Loucy (cell line): ENCODE measurements around the gene PUM1.

Experiments used
- H2AFZ ChIP-seq: fragments of 200-600 bp; sonication (generic); 2 replicates; pipeline ENCODE4 v1.6.0; 2016; ENCODE audit warnings: antibody characterized with exemption, mild to moderate bottlenecking, low read length, moderate library complexity
- H3F3A ChIP-seq: fragments of 200-600 bp; 2 replicates; pipeline ENCODE4 v1.6.0; 2016; ENCODE audit warnings: antibody characterized with exemption, low read depth, mild to moderate bottlenecking
- H3K27me3 ChIP-seq: fragments of 200-600 bp; sonication (generic); 2 replicates; pipeline ENCODE4 v1.6.1; 2014; ENCODE audit warnings: low read length, mild to moderate bottlenecking; ENCODE audit not compliant: insufficient read depth, poor library complexity, severe bottlenecking
- H3K36me3 ChIP-seq: fragments of 200-600 bp; sonication (generic); 2 replicates; pipeline ENCODE4 v1.6.1; 2016; ENCODE audit warnings: low read length; ENCODE audit not compliant: insufficient read depth
- H3K4me1 ChIP-seq: fragments of 200-600 bp; sonication (generic); 2 replicates; pipeline ENCODE4 v1.5.1; 2014; ENCODE audit warnings: low read length, mild to moderate bottlenecking; ENCODE audit not compliant: insufficient read depth, poor library complexity, severe bottlenecking
- H3K4me2 ChIP-seq: fragments of 200-600 bp; sonication (generic); 2 replicates; pipeline ENCODE4 v1.6.0; 2014; ENCODE audit warnings: antibody characterized with exemption, low read length, low read depth, mild to moderate bottlenecking; ENCODE audit not compliant: poor library complexity, severe bottlenecking
- H3K4me3 ChIP-seq: fragments of 200-600 bp; sonication (generic); 2 replicates; pipeline ENCODE4 v1.5.1; 2014; ENCODE audit warnings: low read length, mild to moderate bottlenecking, mixed read lengths; ENCODE audit not compliant: poor library complexity, severe bottlenecking
- H3K79me2 ChIP-seq: fragments of 200-600 bp; sonication (generic); 2 replicates; pipeline ENCODE4 v1.6.1; 2014; ENCODE audit warnings: low read length; ENCODE audit not compliant: insufficient read depth
- H3K9ac ChIP-seq: fragments of 200-600 bp; sonication (generic); 2 replicates; pipeline ENCODE4 v1.6.0; 2014; ENCODE audit warnings: mild to moderate bottlenecking, low read depth, low read length, moderate library complexity; ENCODE audit not compliant: poor library complexity, severe bottlenecking
- H3K9me2 ChIP-seq: fragments of 200-600 bp; sonication (generic); replicated peaks from 2 replicates; pipeline ENCODE4 v1.6.1; 2016; ENCODE audit warnings: low read depth, low read length, mixed read lengths
- H3K9me3 ChIP-seq: fragments of 200-600 bp; sonication (generic); 2 replicates; pipeline ENCODE4 v1.6.1; 2014; ENCODE audit warnings: mild to moderate bottlenecking, antibody characterized with exemption, low read length, low read depth; ENCODE audit not compliant: insufficient read depth
- H4K20me1 ChIP-seq: fragments of 200-600 bp; sonication (generic); 2 replicates; pipeline ENCODE4 v1.6.0; 2014; ENCODE audit warnings: antibody characterized with exemption, low read length, mild to moderate bottlenecking; ENCODE audit not compliant: insufficient read depth, poor library complexity, severe bottlenecking
- EZH2phosphoT487 ChIP-seq: fragments of 200-600 bp; IDR thresholded peaks from 2 replicates; pipeline ENCODE4 v1.6.1; 2018; ENCODE audit warnings: antibody characterized with exemption, mild to moderate bottlenecking, moderate library complexity, borderline replicate concordance
- TF ChIP-seq, protein P1 (sequence below): fragments of 200-600 bp; sonication (generic); conservative IDR thresholded peaks from 2 replicates; pipeline ENCODE4 v1.5.1; 2014; ENCODE audit warnings: mild to moderate bottlenecking, antibody characterized with exemption, low read length

PUM1 gene

GRCh38 chr1:30900486-30900885 is 165.0 kb downstream of the PUM1 start:
- no peaks in the 10 kb centered on the region for H4K20me1 ChIP-seq

GRCh38 chr1:30899577-30900389 is 165.7 kb downstream of the PUM1 start:
- Histone ChIP-seq H3K36me3 (no peaks in the 10 kb centered on the region), H3K9me3 (no peaks in the 10 kb centered on the region), H2AFZ (no peak overlapping the region), H3K4me2 (no peak overlapping the region), H3K4me3 (no peak overlapping the region), H3K9ac (no peak overlapping the region), H3K79me2 (no peaks in the 10 kb centered on the region), H3K9me2 (no peaks in the 10 kb centered on the region), H3K27me3 (peaks cover 7% of the 10 kb centered on the region), H4K20me1 (no peaks in the 10 kb centered on the region), H3F3A (no peaks in the 10 kb centered on the region), H3K4me1 (no peaks in the 10 kb centered on the region)
- TF ChIP-seq EZH2phosphoT487: no peak
- TF ChIP-seq, protein P1, sequence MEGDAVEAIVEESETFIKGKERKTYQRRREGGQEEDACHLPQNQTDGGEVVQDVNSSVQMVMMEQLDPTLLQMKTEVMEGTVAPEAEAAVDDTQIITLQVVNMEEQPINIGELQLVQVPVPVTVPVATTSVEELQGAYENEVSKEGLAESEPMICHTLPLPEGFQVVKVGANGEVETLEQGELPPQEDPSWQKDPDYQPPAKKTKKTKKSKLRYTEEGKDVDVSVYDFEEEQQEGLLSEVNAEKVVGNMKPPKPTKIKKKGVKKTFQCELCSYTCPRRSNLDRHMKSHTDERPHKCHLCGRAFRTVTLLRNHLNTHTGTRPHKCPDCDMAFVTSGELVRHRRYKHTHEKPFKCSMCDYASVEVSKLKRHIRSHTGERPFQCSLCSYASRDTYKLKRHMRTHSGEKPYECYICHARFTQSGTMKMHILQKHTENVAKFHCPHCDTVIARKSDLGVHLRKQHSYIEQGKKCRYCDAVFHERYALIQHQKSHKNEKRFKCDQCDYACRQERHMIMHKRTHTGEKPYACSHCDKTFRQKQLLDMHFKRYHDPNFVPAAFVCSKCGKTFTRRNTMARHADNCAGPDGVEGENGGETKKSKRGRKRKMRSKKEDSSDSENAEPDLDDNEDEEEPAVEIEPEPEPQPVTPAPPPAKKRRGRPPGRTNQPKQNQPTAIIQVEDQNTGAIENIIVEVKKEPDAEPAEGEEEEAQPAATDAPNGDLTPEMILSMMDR: no peak

More at GRCh38 chr1:30900486-30900885, 165.0 kb downstream of the PUM1 start:
- Histone ChIP-seq H3K4me2 (no peak overlapping the region), H3K36me3 (no peaks in the 10 kb centered on the region), H3K9ac (no peak overlapping the region), H3F3A (no peaks in the 10 kb centered on the region), H3K9me3 (no peaks in the 10 kb centered on the region), H3K27me3 (peaks cover 7% of the 10 kb centered on the region), H3K79me2 (no peaks in the 10 kb centered on the region), H2AFZ (no peak overlapping the region), H3K4me1 (no peaks in the 10 kb centered on the region), H3K9me2 (no peaks in the 10 kb centered on the region), H3K4me3 (no peak overlapping the region)
- TF ChIP-seq EZH2phosphoT487: no peak
- TF ChIP-seq, protein P1: no peak

GRCh38 chr1:30898031-30898815 is 167.3 kb downstream of the PUM1 start:
- peaks cover 7% of the 10 kb centered on the region for H3K27me3 ChIP-seq
- no peak overlapping the region for H3K4me2 ChIP-seq
- H3K4me1 ChIP-seq: no peaks in the 10 kb centered on the region
- no peak overlapping the region for H3K4me3 ChIP-seq
- no peak overlapping the region for H2AFZ ChIP-seq
- no peaks in the 10 kb centered on the region for H4K20me1 ChIP-seq
- no peaks in the 10 kb centered on the region for H3K9me2 ChIP-seq
- no peaks in the 10 kb centered on the region for H3F3A ChIP-seq
- no peak overlapping the region for H3K9ac ChIP-seq
- TF ChIP-seq, protein P1: no peak
- no peaks in the 10 kb centered on the region for H3K36me3 ChIP-seq
- no peaks in the 10 kb centered on the region for H3K79me2 ChIP-seq
- no peaks in the 10 kb centered on the region for H3K9me3 ChIP-seq
